SK-N-SH (cell line): Measurements from ENCODE around the gene FGFBP2. TPM values are rescaled to one million over a fixed set of nuclear protein-coding genes. Genes with fewer than 3 reads are reported as not detected.

Source experiments
- CTCF ChIA-PET: fragments of 300-600, 350-600 bp; formaldehyde crosslinking; extraction: SDS; loops from one replicate; lab custom pipeline; 2021; lab: Yijun Ruan, JAX
- POLR2A ChIA-PET: fragments of 350-600 bp; sonication (Branson Sonifier 250); formaldehyde crosslinking; extraction: SDS; loops from one replicate; lab custom pipeline; 2020; ENCODE audit warnings: antibody characterized with exemption, inconsistent platforms; lab: Yijun Ruan, JAX
- DNase-seq: peaks from one replicate; pipeline ENCODE4 v3.0.0; 2012
- H2AFZ ChIP-seq: fragments of 200-600 bp; sonication (generic); 2 replicates; pipeline ENCODE4 v1.8.1; 2016; ENCODE audit warnings: antibody characterized with exemption, mild to moderate bottlenecking, low read depth
- H3F3A ChIP-seq: fragments of 200-600 bp; sonication (generic); replicated peaks from 2 replicates; pipeline ENCODE3; 2016; ENCODE audit warnings: antibody characterized with exemption, mild to moderate bottlenecking; ENCODE audit not compliant: insufficient read depth
- H3K27ac ChIP-seq, 2 experiments: fragments of 200-500 bp in 1 of 2; fragments of 200-600 bp in 1 of 2; sonication (Bioruptor generic) in 1 of 2; sonication (generic), shearing (Covaris generic) in 1 of 2; 2 replicates each; pipeline versions ENCODE4 v1.5.1 to v1.6.1; 2014 to 2016; ENCODE audit warnings: low read depth in 2 of 2, inconsistent platforms in 1 of 2, low read length in 1 of 2, mild to moderate bottlenecking in 1 of 2, mixed read lengths in 1 of 2
- H3K27me3 ChIP-seq: fragments of 200-600 bp; sonication (generic), shearing (Covaris generic); 2 replicates; pipeline ENCODE4 v1.6.1; 2016; ENCODE audit warnings: mixed run types; ENCODE audit not compliant: insufficient read depth
- H3K36me3 ChIP-seq, 2 experiments: fragments of 200-500 bp in 1 of 2; fragments of 200-600 bp in 1 of 2; sonication (Bioruptor generic) in 1 of 2; sonication (generic) in 1 of 2; replicated peaks in 1 of 2; 2 replicates each; pipeline versions ENCODE3 to v1.5.1; 2014 to 2016; ENCODE audit warnings: low read length in 1 of 2, mild to moderate bottlenecking in 1 of 2; ENCODE audit not compliant: insufficient read depth in 2 of 2, control insufficient read depth in 1 of 2
- H3K4me1 ChIP-seq, 2 experiments: fragments of 200-500 bp in 1 of 2; fragments of 200-600 bp in 1 of 2; sonication (Bioruptor generic) in 1 of 2; sonication (generic), shearing (Covaris generic) in 1 of 2; 2 replicates each; pipeline versions ENCODE4 v1.5.1 to v1.6.1; 2014 to 2016; ENCODE audit warnings: low read depth in 1 of 2, low read length in 1 of 2, mixed run types in 1 of 2; ENCODE audit not compliant: insufficient read depth in 2 of 2, control insufficient read depth in 1 of 2
- H3K4me2 ChIP-seq: fragments of 200-600 bp; sonication (generic), shearing (Covaris generic); 2 replicates; pipeline ENCODE4 v1.6.1; 2017; ENCODE audit warnings: mixed run types
- H3K4me3 ChIP-seq, 2 experiments: fragments of 200-500 bp in 1 of 2; fragments of 200-600 bp in 1 of 2; sonication (Bioruptor generic) in 1 of 2; sonication (generic), shearing (Covaris generic) in 1 of 2; 2 replicates each; pipeline versions ENCODE4 v1.5.1 to v1.8.1; 2014 to 2016; ENCODE audit warnings: low read depth in 2 of 2, inconsistent platforms in 1 of 2, low read length in 1 of 2, mild to moderate bottlenecking in 1 of 2, mixed read lengths in 1 of 2, moderate library complexity in 1 of 2
- H3K79me2 ChIP-seq: fragments of 200-600 bp; sonication (generic); 2 replicates; pipeline ENCODE4 v1.8.1; 2017; ENCODE audit warnings: mild to moderate bottlenecking; ENCODE audit not compliant: insufficient read depth
- H3K9ac ChIP-seq: fragments of 200-600 bp; sonication (generic); 2 replicates; pipeline ENCODE4 v1.6.1; 2017; ENCODE audit warnings: mixed run types
- H3K9me2 ChIP-seq: fragments of 200-600 bp; sonication (generic); 2 replicates; pipeline ENCODE4 v1.6.1; 2017; ENCODE audit warnings: mixed run types
- H3K9me3 ChIP-seq: fragments of 200-600 bp; sonication (generic); 2 replicates; pipeline ENCODE4 v1.6.1; 2017; ENCODE audit warnings: mixed run types, mild to moderate bottlenecking, moderate library complexity
- H4K20me1 ChIP-seq: fragments of 200-600 bp; sonication (generic); 2 replicates; pipeline ENCODE4 v1.6.1; 2017; ENCODE audit warnings: mild to moderate bottlenecking, mixed run types; ENCODE audit not compliant: insufficient read depth
- GABPA ChIP-seq: IDR thresholded peaks from 2 replicates; pipeline ENCODE4 v1.4.0; 2012; ENCODE audit warnings: low read depth, mild to moderate bottlenecking
- NFIC ChIP-seq: IDR thresholded peaks from 2 replicates; pipeline ENCODE4 v1.4.0; 2012; ENCODE audit warnings: borderline replicate concordance
- RFX5 ChIP-seq: IDR thresholded peaks from 2 replicates; pipeline ENCODE4 v1.6.1; 2012; ENCODE audit warnings: mild to moderate bottlenecking, improper control_type of control experiment, low read length
- TEAD4 ChIP-seq: IDR thresholded peaks from 2 replicates; pipeline ENCODE4 v1.4.0; 2012; ENCODE audit warnings: mild to moderate bottlenecking, borderline replicate concordance; ENCODE audit not compliant: insufficient read depth
- WGBS: methylation state at CpG from one replicate; pipeline ENCODE4 v1.1.6; 2017; ENCODE audit warnings: low lambda C conversion rate; 5-methylcytosine and 5-hydroxymethylcytosine counted together
- polyA plus RNA-seq, 3 experiments: library from polyadenylated mRNA; depleted of rRNA; stranded (reverse); fragments of >200 nt; gene quantifications; 2 replicates each; pipeline ENCODE4 v1.2.3, GENCODE V29; 2012
- TF ChIP-seq, protein P1 (sequence below): IDR thresholded peaks from 2 replicates; pipeline ENCODE4 v1.4.0; 2012; ENCODE audit warnings: low read depth
- TF ChIP-seq, protein P2 (sequence below): fragments of 150-350 bp; IDR thresholded peaks from 2 replicates; pipeline ENCODE4 v1.6.1; 2016; ENCODE audit warnings: mild to moderate bottlenecking, low read depth, low read length
- TF ChIP-seq, protein P3 (sequence below): fragments of 200-600 bp; sonication (generic); IDR thresholded peaks from 2 replicates; pipeline ENCODE4 v1.6.1; 2017; ENCODE audit warnings: antibody characterized with exemption, mild to moderate bottlenecking, moderate library complexity
- TF ChIP-seq, protein P4 (sequence below): IDR thresholded peaks from 2 replicates; pipeline ENCODE4 v1.4.0; 2012; ENCODE audit warnings: low read depth, borderline replicate concordance
- TF ChIP-seq, protein P5 (sequence below): IDR thresholded peaks from 2 replicates; pipeline ENCODE4; 2012
- TF ChIP-seq, protein P6 (sequence below): fragments of 150-350 bp; IDR thresholded peaks from 2 replicates; pipeline ENCODE4 v1.6.1; 2017; ENCODE audit warnings: antibody characterized with exemption, low read length, low read depth, borderline replicate concordance
- TF ChIP-seq, protein P7 (sequence below): IDR thresholded peaks from 2 replicates; pipeline ENCODE4 v1.4.0; 2012; ENCODE audit warnings: low read depth, borderline replicate concordance

Gene FGFBP2
- polyA plus RNA-seq, 1 of the 3 experiments (the other 2 are of a cell fraction) = 0.62 TPM

DNA sequence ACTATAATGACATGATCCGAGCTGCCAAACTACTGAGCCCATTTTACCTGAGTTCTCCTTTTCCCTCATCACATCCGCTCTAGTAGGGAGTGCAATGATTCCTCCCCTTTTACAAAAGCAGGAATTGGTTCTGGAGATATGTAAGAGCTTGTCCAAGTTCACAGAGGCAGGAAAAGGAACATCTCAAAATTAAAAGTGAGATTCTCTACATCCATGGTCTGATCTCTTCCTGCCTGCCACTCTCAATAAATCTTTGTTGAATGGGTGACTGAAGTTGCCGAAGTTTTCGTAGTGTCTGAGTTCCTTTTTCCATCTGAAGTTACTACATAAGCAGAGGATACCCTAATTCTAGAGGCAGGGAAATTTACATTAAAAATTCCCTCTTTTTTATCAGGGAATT lies 24.3 kb downstream of the FGFBP2 start, which contains the start of gene FGFBP1:
Gene FGFBP1, minus strand, starts transcription at position 101 of the 400 bp plus-strand sequence. CDS start 2,108 bp downstream, outside the sequence.
- H3K27ac ChIP-seq = no peak within 1 kb of the TSS
- CTCF ChIA-PET = interaction anchor here (0.7 to 4.4 kb wide), 3 partner anchors 17 to 56 kb away, joined by 3 to 22 read pairs (median 3); no protein-coding TSS in a partner anchor
- no peak within 1 kb of the TSS for H3K9ac ChIP-seq
- no peaks in the 10 kb centered on the region for H3K4me1 ChIP-seq
- H3K9me3 ChIP-seq = no peaks in the 10 kb centered on the region
- no peaks in the 10 kb centered on the region for H3F3A ChIP-seq
- H3K4me2 ChIP-seq = no peak within 1 kb of the TSS
- POLR2A ChIA-PET = no interaction called here
- no peaks in the 10 kb centered on the region for H3K79me2 ChIP-seq
- H3K9me2 ChIP-seq = no peaks in the 10 kb centered on the region
- H3K36me3 ChIP-seq = no peaks in the 10 kb centered on the region
- no peaks in the 10 kb centered on the region; the same call in 1 of the 2 replicates for H3K27me3 ChIP-seq
- no peak for DNase-seq
- TF ChIP-seq RFX5 (no peak), TEAD4 (no peak), NFIC (no peak), GABPA (no peak)
- TF ChIP-seq, protein P1, sequence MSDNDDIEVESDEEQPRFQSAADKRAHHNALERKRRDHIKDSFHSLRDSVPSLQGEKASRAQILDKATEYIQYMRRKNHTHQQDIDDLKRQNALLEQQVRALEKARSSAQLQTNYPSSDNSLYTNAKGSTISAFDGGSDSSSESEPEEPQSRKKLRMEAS = no peak
- TF ChIP-seq, protein P2, sequence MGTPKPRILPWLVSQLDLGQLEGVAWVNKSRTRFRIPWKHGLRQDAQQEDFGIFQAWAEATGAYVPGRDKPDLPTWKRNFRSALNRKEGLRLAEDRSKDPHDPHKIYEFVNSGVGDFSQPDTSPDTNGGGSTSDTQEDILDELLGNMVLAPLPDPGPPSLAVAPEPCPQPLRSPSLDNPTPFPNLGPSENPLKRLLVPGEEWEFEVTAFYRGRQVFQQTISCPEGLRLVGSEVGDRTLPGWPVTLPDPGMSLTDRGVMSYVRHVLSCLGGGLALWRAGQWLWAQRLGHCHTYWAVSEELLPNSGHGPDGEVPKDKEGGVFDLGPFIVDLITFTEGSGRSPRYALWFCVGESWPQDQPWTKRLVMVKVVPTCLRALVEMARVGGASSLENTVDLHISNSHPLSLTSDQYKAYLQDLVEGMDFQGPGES = no peak
- TF ChIP-seq, protein P3, sequence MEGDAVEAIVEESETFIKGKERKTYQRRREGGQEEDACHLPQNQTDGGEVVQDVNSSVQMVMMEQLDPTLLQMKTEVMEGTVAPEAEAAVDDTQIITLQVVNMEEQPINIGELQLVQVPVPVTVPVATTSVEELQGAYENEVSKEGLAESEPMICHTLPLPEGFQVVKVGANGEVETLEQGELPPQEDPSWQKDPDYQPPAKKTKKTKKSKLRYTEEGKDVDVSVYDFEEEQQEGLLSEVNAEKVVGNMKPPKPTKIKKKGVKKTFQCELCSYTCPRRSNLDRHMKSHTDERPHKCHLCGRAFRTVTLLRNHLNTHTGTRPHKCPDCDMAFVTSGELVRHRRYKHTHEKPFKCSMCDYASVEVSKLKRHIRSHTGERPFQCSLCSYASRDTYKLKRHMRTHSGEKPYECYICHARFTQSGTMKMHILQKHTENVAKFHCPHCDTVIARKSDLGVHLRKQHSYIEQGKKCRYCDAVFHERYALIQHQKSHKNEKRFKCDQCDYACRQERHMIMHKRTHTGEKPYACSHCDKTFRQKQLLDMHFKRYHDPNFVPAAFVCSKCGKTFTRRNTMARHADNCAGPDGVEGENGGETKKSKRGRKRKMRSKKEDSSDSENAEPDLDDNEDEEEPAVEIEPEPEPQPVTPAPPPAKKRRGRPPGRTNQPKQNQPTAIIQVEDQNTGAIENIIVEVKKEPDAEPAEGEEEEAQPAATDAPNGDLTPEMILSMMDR = no peak
- TF ChIP-seq, protein P4, sequence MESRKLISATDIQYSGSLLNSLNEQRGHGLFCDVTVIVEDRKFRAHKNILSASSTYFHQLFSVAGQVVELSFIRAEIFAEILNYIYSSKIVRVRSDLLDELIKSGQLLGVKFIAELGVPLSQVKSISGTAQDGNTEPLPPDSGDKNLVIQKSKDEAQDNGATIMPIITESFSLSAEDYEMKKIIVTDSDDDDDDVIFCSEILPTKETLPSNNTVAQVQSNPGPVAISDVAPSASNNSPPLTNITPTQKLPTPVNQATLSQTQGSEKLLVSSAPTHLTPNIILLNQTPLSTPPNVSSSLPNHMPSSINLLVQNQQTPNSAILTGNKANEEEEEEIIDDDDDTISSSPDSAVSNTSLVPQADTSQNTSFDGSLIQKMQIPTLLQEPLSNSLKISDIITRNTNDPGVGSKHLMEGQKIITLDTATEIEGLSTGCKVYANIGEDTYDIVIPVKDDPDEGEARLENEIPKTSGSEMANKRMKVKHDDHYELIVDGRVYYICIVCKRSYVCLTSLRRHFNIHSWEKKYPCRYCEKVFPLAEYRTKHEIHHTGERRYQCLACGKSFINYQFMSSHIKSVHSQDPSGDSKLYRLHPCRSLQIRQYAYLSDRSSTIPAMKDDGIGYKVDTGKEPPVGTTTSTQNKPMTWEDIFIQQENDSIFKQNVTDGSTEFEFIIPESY = no peak
- TF ChIP-seq, protein P5, sequence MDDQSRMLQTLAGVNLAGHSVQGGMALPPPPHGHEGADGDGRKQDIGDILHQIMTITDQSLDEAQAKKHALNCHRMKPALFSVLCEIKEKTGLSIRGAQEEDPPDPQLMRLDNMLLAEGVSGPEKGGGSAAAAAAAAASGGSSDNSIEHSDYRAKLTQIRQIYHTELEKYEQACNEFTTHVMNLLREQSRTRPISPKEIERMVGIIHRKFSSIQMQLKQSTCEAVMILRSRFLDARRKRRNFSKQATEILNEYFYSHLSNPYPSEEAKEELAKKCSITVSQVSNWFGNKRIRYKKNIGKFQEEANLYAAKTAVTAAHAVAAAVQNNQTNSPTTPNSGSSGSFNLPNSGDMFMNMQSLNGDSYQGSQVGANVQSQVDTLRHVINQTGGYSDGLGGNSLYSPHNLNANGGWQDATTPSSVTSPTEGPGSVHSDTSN = no peak
- TF ChIP-seq, protein P6, sequence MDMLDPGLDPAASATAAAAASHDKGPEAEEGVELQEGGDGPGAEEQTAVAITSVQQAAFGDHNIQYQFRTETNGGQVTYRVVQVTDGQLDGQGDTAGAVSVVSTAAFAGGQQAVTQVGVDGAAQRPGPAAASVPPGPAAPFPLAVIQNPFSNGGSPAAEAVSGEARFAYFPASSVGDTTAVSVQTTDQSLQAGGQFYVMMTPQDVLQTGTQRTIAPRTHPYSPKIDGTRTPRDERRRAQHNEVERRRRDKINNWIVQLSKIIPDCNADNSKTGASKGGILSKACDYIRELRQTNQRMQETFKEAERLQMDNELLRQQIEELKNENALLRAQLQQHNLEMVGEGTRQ = no peak
- TF ChIP-seq, protein P7, sequence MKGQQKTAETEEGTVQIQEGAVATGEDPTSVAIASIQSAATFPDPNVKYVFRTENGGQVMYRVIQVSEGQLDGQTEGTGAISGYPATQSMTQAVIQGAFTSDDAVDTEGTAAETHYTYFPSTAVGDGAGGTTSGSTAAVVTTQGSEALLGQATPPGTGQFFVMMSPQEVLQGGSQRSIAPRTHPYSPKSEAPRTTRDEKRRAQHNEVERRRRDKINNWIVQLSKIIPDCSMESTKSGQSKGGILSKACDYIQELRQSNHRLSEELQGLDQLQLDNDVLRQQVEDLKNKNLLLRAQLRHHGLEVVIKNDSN = no peak
- TF ChIP-seq, all 33 proteins: peak for 0
- 84% methylated on average over 4 of the region's 4 CpGs for WGBS
- Histone ChIP-seq H3K4me3 (no peak within 1 kb of the TSS), H2AFZ (no peak within 1 kb of the TSS), H4K20me1 (no peaks in the 10 kb centered on the region)
